Natural killer cell (primary cell): ENCODE data around the gene PCGF2. TPM values are rescaled to one million over a fixed set of nuclear protein-coding genes. Genes with fewer than 3 reads are reported as not detected.

Source experiments
- ATAC-seq, 3 donors: fragments of 150-1000 bp in 2 of 3; fragments of 200-7000 bp in 1 of 3; cut with Tn5 transposase; 1 replicate in 1 of 3; 2 replicates in 2 of 3; pipeline ENCODE4 v1.10.0; 2021; ENCODE audit warnings: mild to moderate bottlenecking in 2 of 3, moderate library complexity in 2 of 3
- DNase-seq, 2 donors: peaks; one replicate each; pipeline versions ENCODE4 v3.0.0 to v3.0.0-alpha.2; 2013 to 2021; ENCODE audit warnings: mixed read lengths in 1 of 2
- H3K27ac ChIP-seq: one replicate; pipeline ENCODE4 v1.5.1; 2013; ENCODE audit warnings: mild to moderate bottlenecking, low read length
- H3K27me3 ChIP-seq: one replicate; pipeline ENCODE4 v1.6.1; 2013; ENCODE audit warnings: low read length; ENCODE audit not compliant: control insufficient read depth, insufficient read depth
- H3K36me3 ChIP-seq: one replicate; pipeline ENCODE4 v1.6.1; 2013; ENCODE audit warnings: low read length; ENCODE audit not compliant: control insufficient read depth, insufficient read depth
- H3K4me1 ChIP-seq: one replicate; pipeline ENCODE4 v1.6.1; 2013; ENCODE audit warnings: low read length; ENCODE audit not compliant: control insufficient read depth, insufficient read depth
- H3K4me3 ChIP-seq: one replicate; pipeline ENCODE4 v1.5.1; 2013; ENCODE audit warnings: low read length
- H3K9me3 ChIP-seq: one replicate; pipeline ENCODE4 v1.6.1; 2013; ENCODE audit warnings: low read length; ENCODE audit not compliant: control insufficient read depth, insufficient read depth
- H3K27ac Mint-ChIP-seq, 2 donors: one replicate each; pipeline ENCODE4 v1.8.0; 2022; ENCODE audit warnings: mild to moderate bottlenecking in 2 of 2, mixed read lengths in 2 of 2, moderate library complexity in 1 of 2
- H3K27me3 Mint-ChIP-seq, 2 donors: one replicate each; pipeline ENCODE4 v1.8.0; 2022; ENCODE audit warnings: low read depth in 2 of 2, mixed read lengths in 2 of 2
- H3K36me3 Mint-ChIP-seq: one replicate; pipeline ENCODE4 v1.8.0; 2022; ENCODE audit warnings: mixed read lengths
- H3K4me1 Mint-ChIP-seq, 2 donors: one replicate each; pipeline ENCODE4 v1.8.0; 2022; ENCODE audit warnings: mixed read lengths in 2 of 2
- H3K4me3 Mint-ChIP-seq: one replicate; pipeline ENCODE4 v1.8.0; 2022; ENCODE audit warnings: mild to moderate bottlenecking, moderate library complexity, mixed read lengths
- H3K9me3 Mint-ChIP-seq, 2 donors: one replicate each; pipeline ENCODE4 v1.8.0; 2022; ENCODE audit warnings: mixed read lengths in 2 of 2
- CTCF ChIP-seq: fragments of 200-600 bp; IDR thresholded peaks from one replicate; pipeline ENCODE4 v1.8.0; 2022; ENCODE audit warnings: antibody characterized with exemption
- WGBS: methylation state at CpG from one replicate; pipeline ENCODE4 v1.1.7; 2013; ENCODE audit warnings: missing lambda C conversion rate; ENCODE audit not compliant: insufficient coverage; 5-methylcytosine and 5-hydroxymethylcytosine counted together
- intact Hi-C: fragments of 100-400 bp; cut with micrococcal nuclease; formaldehyde crosslinking; loops from one replicate; pipeline ENCODE4 v1.14.2; 2022
- total RNA-seq, 4 donors: library from RNA; stranded (reverse); fragments of 120-200 nt in 1 of 4; gene quantifications; one replicate each; pipeline versions ENCODE4 v1.2.3 to v1.2.4, GENCODE V29; 2013 to 2022

Gene PCGF2
- total RNA-seq, 3 donors from 2014 or later (not counting 1 experiment from before 2014, with no cell fraction given), result 0.12 TPM; not detected in 2

- peaks cover 41% of the 10 kb centered on the region for H3K27me3 ChIP-seq
- H3K36me3 Mint-ChIP-seq, result peaks cover 7% of the 10 kb centered on the region
- intact Hi-C loops, result loop anchor here (5.0 to 10.0 kb wide), 4 partner anchors 45 to 403 kb away; partner anchors contain the start of genes MLLT6 and PLXDC1
- no peak for TF ChIP-seq CTCF
- H3K4me1 ChIP-seq, result peaks cover 71% of the 10 kb centered on the region
- ATAC-seq (no peak), DNase-seq (peak in 1 of 2 donors; percentile 42)
- H3K4me3 Mint-ChIP-seq, result peak overlapping the region; percentile 96
- no peak overlapping the region for H3K27ac ChIP-seq
- 1% methylated on average over 79 of the region's 79 CpGs for WGBS
- peaks cover 50 to 59% of the 10 kb centered on the region in 2 donors for H3K4me1 Mint-ChIP-seq
- H3K27me3 Mint-ChIP-seq, result peaks cover 44 to 46% of the 10 kb centered on the region in 2 donors
- H3K36me3 ChIP-seq, result peaks cover 2% of the 10 kb centered on the region
- H3K27ac Mint-ChIP-seq, result no peak overlapping the region
- no peaks in the 10 kb centered on the region for H3K9me3 ChIP-seq
- H3K4me3 ChIP-seq, result peak overlapping the region; percentile 17
- no peaks in the 10 kb centered on the region for H3K9me3 Mint-ChIP-seq
Measured at GRCh38 chr17:38749223-38750043, 1.3 kb upstream of the PCGF2 start.

- H3K36me3 ChIP-seq, result no peaks in the 10 kb centered on the region
- WGBS, result 2% methylated on average over 32 of the region's 32 CpGs
- intact Hi-C loops, result no loop called here
- H3K27me3 Mint-ChIP-seq, result peaks cover 50% of the 10 kb centered on the region in 2 donors
- no peak for ATAC-seq
- H3K4me3 Mint-ChIP-seq, result peak overlapping the region; percentile 96
- peaks cover 67% of the 10 kb centered on the region for H3K4me1 ChIP-seq
- no peak overlapping the region for H3K27ac ChIP-seq
- peaks cover 7% of the 10 kb centered on the region for H3K36me3 Mint-ChIP-seq
- no peak for TF ChIP-seq CTCF
- peaks cover 41% of the 10 kb centered on the region for H3K27me3 ChIP-seq
- no peaks in the 10 kb centered on the region for H3K9me3 Mint-ChIP-seq
- H3K9me3 ChIP-seq, result no peaks in the 10 kb centered on the region
- DNase-seq, result no peak
- H3K4me1 Mint-ChIP-seq, result peaks cover 48 to 57% of the 10 kb centered on the region in 2 donors
- H3K27ac Mint-ChIP-seq, result no peak overlapping the region
- no peak overlapping the region for H3K4me3 ChIP-seq
Measured at GRCh38 chr17:38748892-38749222, 721 bp upstream of the PCGF2 start.

GRCh38 chr17:38747463-38748148, 530 bp downstream of the PCGF2 start:
- DNase-seq (peak in 1 of 2 donors; percentile 36), ATAC-seq (no peak)
- Mint-ChIP-seq H3K27ac (no peak overlapping the region), H3K27me3 (peaks cover 50 to 53% of the 10 kb centered on the region in 2 donors), H3K36me3 (peaks cover 4% of the 10 kb centered on the region), H3K9me3 (no peaks in the 10 kb centered on the region), H3K4me1 (peaks cover 37 to 46% of the 10 kb centered on the region in 2 donors), H3K4me3 (peak overlapping the region; percentile 70)
- H3K36me3 ChIP-seq, result no peaks in the 10 kb centered on the region
- H3K4me3 ChIP-seq, result peak overlapping the region; percentile 14
- peaks cover 45% of the 10 kb centered on the region for H3K27me3 ChIP-seq
- intact Hi-C loops, result no loop called here
- no peak for TF ChIP-seq CTCF
- H3K27ac ChIP-seq, result no peak overlapping the region
- under 1% methylated on average over 58 of the region's 64 CpGs for WGBS
- no peaks in the 10 kb centered on the region for H3K9me3 ChIP-seq
- peaks cover 57% of the 10 kb centered on the region for H3K4me1 ChIP-seq
